HG03103 (cell line): ENCODE data around the gene LBR.

Source experiments
- ATAC-seq: cut with Tn5 transposase; IDR thresholded peaks from one replicate; pipeline ENCODE4 v1.9.1; 2021; ENCODE audit warnings: low read depth; ENCODE audit not compliant: unreplicated experiment

Gene LBR

DNA sequence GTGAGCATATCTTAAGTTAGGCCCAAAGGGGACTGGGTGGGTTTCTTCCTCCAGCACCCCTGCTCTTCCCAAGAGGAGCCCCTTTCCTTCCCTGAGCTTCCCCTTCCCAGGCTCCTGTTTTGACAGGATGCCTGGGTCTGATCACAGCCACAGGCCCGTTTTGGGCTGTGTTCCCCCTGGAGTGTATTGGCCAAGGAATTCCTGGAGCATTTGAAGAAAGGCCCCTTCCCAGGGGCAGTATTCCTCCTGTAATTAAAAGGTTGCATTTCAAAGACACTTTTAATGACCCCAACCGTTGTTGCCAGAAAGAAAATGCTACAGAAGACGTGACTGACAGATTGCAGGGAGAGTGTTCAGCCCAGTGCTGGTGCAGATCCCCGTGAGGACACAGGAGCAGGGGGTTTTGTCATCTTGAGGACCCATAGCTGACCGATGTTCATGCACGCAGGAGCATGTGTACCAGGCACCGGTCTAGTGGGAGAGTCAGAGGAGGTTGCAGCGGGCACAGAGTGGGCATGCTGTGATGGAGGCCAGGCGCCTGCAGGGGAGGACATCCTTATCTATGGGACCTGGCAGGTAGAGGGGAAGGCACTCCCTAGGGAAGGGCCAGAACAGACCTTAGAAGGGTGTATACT is 19.3 kb upstream of the LBR start:
- ATAC-seq = no peak

DNA sequence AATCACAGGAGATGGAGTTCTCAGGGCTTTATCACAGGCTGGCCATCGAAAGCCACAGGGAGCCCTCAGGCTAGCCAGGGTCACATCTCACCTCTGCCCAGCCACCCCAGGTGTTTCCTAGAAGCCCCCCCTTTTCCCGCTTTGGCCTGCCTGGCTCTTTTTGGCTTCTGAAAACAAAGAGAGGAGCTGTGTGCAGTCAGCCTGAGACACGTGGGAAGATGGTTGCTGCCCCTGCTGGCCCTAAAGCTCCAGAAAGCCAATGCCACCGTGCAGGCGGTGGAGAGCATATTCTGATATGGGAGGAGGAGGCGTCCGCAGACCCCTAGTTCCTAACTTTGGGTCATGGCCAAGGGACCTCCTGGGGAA is 18.7 kb upstream of the LBR start:
- ATAC-seq = no peak

DNA sequence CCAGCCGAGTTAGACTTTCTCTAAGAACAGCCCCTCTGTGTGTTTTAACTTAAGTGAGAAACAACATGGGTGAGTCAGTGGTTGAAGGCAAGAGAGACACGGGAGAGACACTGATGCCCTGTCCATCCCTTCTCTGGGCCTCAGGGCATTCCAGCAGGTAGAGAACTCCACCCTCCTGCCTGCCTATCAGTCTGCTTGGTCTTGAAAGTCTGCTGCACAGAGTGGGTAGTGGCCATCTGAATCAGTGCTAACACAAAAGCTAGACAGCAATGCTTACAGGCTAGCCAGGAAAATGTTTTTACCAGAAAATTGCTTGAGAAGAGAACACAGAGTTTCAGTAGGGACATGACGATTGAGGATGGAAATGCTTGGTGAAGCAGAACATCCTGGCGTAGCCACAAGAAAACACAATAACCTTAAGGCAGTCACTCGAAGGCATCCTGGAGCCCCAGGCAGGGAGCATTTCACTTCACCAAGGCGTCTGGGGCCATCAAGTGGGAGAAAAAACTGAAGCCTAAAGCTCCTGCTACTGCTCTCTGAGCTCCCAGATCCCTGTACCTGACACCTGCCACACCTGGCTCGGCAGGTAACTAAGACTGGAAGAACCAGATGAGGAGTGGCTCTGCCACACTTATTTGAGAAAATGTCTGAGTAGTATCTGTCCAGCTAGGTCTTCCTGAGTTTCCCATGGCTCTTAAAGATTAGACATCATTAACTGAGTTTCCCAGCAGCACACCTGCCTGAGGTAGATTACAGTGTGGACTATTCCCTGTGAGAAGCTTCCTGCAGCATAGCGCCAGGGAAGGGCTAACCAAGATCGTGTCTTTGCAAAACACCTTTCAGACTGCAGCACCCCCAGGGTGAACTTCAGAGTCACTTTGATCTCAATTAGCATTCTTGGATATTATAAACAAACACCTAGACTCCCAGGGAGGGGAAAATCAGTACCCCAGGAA is 18.1 kb upstream of the LBR start:
- ATAC-seq = no peak

DNA sequence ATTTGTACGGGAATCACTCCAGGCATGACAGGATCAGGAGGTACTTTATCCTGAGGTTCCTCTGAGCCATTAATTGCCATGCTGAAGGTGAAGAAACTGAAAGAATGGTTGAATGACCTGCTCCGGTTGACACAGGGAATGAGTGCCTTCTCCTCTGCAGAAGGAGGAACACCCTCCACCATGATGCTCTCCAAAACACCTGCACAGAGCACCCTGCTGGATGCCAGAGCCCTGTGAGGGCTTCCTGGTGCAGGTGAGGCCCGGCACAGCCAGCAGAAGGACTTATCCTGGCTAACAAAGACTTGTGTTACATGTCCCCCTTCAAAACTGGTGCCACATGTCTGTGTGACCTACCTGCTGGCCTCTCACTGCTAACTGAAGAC is 14.3 kb upstream of the LBR start:
- ATAC-seq = no peak

DNA sequence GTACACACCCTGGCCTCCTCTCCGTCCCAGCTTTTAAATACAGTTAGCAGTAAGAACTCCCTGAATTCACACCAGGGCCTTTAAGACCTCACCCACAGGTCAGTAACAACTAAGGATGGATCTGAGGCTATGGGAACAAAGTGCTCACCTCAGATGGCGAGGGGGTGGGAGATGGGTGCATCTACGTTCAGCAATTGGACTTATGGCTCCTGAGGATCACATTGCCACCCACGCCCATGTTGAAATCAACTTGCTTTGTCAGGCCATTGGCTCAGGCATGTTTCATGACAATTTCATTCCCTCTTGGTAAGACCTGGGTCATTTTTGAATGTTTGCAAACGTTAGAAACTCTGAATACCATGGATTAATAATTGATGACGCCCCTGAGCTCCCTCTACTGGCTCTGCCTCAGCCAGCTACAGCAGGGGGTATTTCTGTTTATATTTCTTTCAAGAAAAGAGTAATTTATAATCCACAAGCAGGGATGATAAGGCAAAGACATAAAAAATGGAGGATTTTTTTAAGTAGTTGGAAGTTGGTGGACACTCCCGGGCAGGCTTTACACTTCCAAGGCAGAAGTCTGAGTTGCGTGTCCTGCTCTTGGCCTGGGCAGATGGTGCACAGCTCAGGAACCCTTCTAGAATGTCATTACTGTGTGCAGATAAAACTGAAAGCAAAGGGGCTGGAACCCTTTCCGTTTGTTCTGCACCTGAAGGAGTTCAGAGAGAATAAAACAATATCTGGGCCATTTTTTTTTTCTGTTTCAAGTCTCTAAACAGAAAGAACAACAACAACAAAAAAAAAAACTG is 13.7 kb upstream of the LBR start:
- peak; percentile 36 for ATAC-seq

DNA sequence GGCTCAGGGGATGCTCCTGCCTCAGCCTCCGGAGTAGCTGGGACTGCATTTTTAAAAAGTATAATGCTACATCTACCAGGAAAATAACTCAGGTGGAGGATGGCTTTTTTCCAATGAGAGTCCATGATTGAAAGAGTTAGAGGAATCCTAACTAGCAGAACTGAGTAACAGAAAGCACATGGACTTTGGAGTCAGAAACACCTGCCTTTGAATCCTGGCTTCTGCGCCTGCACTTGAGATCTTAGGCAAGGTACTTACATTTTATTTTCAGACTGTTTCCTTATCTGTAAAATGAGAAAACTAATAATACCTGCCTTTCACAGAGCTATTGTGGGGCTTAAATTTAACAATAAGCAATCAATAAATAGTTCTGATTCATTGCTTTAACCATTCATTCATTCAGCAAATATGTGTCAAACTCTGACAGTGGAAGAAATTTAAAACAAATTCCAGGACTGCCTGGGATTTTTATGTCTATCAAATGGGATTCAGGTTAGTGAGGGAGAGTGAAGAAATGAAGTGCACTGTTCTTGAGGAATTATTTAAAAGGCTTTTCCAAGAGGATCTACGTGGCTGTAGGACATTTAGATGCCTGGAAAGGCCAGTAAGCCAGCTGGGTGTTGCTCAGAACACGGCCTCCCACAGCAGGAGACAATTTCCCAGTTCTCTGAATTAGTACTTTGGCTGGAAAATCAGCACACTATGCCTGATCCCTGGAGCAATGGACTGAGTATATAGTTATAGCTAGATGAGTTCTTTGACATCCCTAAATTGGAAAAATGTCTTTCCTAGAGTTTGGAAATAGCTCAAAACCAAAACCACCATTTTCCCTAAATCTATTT is 12.8 kb upstream of the LBR start:
- no peak for ATAC-seq

DNA sequence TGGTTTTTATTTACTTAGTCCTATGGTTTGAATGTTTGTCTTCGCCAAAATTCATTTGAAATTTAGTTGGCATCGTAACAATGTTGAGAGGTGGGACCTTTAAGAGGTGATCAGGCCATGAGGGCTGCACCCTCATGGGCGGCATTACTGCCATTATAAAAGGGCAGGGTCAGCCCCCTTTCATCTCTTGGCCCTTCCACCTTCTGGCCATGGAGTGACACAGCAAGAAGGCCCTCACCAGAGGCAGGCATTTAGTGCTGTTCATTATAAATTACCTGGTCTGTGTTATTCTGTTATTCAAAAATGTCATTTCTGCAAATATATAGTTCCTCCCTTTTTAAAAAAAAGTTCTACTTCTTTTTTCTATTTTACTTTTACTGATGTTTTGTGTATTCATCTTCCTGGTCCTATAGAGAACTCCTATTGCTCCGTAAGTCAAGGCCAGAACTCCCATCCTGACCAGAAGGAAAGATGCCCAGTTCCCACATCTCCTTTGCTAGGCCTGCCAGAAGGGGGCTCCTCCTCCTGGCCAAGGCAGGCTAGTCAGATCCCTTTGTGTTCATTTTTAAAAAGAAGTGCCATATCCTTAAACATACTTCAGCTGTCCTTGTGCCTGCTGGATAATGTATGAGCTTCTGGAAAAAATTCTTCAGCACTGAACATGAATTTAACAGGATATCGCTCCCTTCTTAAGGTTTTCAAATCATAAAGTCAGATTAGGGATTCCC is 10.0 kb upstream of the LBR start:
- no peak for ATAC-seq

DNA sequence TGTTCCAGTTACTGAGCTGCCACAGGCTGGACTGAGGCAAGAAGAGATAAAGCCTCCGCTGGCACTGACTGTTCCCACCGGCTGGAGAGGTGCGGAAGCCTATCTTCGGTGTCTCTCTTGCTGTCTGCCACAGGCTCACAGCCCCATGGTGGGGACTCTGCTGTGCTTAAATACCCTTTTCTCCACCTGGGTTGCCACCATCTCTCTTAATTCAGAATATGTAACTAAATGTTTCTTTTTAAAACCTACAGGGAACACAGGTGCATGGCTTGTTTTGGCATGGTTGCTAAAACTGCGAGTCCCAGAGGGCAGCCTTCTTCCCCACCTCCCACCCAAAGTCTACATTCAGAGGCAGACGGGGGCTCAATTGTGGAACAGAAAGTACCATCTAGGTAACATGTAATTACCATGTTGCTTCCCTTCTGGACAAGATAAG is 8.1 kb upstream of the LBR start:
- ATAC-seq = no peak

DNA sequence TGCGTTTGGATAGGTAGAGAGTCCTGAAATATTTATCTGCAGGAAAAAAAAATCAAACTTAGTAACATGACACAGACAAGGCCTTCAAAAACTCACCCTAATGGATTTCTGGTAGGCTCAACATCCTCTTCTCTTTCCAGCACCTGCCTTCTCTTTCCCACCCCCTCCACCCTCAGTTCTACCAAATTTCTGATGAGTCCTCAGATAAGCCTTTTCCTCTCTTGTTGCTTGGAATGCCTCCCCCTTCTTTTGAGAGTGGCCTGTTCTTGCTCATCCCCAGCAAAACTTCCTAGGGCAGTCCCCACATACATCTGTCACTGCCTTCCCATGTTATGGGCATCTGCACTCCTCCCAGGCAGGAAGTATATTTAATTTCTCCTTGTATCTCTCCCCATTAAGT is 7.6 kb upstream of the LBR start:
- no peak for ATAC-seq

DNA sequence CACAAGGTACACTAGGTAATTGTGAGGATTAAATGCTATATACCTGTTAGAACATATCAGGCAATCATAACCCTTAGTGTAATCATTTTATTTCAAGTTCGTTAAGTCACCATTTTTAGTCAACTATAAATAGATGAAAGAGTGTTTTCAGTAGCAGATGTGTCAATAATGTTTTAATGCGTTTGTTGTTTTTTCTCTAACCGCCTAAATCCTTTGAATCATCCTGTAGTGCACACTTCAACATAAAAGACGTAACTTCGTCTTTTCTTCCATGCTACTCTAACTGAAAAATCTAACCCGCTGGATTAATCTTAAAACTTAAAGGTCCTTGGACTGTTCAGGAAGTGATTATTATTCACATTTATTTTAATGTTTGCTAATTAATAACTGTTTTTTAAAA is 7.2 kb upstream of the LBR start:
- ATAC-seq = no peak

DNA sequence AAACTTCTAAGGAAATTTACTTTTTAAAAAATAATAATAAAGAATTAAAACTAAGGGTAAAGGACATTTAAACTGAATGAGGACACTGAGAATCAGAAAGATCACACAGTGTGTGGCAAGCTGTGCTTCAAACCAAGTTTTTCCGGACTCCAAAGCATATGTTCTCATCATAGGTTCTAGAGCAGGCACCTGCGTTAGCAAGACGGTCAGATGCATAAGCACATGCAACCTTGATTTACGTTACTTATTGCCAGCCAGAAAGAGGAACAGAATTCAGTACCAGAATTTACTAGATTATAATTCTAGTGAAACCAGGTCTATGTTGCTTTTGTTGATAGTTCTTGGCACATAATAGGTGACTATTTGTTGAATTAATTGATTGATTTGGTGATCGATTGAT is 6.2 kb upstream of the LBR start:
- ATAC-seq = no peak

DNA sequence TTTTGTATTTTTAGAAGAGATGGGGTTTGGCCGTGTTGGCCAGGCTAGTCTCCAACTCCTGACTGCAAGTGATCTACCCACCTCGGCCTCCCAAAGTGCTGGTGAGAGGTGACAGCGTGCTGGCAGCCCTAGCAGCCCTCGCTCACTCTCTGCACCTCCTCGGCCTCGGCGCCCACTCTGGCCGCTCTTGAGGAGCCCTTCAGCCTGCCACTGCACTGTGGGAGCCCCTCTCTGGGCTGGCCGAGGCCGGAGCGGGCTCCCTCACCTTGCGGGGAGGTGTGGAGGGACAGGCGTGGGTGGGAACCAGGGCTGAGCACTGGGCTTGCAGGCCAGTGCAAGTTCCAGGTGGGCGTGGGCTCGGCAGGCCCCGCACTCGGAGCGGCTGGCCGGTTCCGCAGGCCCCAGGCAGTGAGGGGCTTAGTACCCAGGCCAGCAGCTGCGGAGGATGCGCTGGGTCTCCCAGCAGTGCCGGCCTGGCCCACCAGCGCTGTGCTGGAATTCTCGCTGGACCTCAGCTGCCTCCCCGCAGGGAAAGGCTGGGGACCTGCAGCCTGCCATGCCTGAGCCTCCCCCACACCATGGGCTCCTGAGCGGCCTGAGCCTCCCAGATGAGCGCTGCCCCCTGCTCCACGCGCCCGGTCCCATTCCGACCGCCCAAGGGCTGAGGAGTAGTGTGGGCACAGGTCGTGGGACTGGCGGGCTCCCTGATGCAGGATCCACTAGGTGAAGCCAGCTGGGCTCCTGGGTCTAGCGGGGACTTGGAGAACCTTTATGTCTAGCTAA is 3.4 kb upstream of the LBR start:
- no peak for ATAC-seq

DNA sequence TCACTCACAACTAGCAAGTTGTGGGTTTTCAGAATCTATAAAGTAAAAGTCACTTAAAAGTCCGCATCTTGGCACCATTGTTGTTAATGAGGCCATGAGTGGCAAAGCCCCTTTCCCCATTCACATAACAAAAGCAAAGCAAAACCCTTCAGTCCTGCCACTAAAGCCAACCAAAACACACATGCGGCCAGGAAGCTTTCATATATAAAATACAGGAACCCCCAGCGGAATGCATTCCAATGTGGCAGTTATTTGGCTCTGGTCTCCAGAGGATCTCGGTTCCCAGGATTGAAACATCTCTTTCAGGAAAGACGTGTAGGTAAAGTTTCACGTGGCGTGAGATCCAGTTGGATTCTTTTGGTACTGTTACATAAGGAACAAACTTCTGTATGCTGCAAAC is 2.5 kb upstream of the LBR start:
- no peak for ATAC-seq

DNA sequence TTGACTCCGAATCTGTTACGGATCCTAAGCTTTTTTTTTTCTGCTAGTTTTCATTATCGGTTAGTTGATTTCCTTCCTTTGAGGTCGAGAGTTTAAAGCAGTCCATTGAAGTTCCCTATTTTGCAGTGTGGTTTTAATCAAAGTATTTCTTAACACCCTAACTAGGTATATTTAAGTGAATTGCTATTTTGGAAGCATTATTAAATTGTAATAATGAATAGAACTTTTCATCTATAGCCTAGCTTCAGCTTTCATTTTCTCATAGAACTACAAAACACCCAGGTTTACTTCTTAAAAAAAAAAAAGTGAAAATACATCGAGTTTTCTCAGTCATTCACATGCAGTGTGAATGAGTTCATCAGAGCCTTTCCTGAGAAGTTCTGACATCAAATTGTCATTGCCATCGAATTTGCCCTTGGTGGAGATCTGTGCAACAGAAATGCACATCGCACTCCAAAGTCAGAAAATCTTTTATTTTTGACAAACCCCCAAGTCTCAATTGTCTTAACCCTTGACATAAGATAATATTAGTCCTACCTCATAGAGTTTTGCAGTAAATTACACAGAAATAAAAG is 1.1 kb upstream of the LBR start:
- ATAC-seq = no peak

DNA sequence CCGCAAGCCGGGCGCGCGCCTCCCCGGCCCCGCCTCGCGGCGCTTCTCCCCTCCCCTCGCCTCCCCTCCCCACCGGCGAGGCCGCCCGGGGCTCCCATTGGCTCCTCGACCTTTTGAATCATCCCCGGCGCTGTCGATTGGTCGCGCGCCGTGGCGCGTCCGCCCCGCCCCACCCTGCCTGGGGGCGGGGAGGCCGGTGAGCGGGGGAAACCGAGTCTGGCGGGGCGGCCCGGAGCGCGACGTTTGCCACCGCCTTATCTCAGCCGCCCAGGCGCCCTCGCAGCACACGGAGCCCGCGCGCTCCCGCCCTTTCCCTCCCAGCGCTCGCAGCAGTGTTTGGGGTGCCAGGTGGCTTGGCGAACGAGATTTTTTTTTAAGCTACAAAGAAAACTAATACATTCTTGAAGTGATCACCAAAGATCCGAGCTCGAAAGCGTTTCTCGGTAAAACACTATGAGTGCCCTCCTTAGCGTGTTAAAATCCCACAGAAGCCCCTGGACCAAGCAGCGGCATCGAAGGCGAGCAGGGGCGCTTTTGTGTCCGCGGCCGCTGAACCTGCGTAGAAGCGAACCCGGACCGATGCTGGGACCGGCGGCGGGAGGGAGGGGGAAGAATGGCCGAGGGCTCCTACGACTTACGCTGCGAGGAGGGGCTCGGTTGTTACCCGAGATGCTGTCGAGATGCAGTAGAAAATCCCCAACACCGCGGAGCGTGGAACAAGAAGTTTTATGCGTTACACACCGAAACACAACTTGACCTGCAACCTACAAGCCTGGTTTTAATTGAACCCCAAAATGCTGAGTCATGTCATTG is 436 bp upstream of the LBR start:
- ATAC-seq = peak; percentile 86

DNA sequence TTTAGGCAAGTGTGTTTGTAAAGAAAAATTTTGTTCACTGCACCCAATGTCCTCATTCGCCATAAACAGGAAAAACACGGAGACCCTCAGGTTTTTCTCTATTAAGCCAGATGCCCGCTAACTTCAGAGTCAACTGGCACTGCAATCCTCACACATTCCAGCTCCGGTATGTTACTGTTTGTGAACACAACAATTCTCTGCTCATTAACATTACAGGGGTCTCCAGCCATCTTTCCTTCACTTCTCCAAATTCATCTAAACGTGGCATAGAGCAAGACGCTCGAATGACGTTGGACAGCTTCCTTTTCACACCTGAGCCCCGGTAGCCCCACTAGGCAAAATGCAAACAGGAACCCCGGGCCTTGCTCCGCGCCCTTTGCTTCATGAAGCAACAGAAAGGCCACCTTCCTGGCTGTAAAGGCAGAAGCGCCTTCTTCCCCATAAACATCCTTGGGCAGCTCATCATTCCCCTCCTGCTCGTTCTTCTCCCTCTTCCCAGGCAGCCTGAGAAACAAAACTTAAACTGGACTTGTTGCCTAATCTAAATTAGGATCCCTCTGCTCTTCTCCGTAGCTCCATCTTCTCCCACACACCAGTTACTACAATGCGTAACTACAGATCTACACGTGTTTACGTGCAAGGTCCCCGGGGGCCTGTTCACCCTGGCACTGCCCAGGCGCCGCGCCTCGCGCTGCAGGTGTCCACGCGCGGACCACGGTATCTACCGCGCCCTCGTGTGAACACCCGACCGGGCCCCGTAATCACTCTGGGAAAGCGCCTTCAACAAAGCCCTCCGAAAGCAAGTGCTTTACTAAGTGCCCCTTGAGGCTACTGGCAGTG is 1.2 kb downstream of the LBR start:
- ATAC-seq = no peak

DNA sequence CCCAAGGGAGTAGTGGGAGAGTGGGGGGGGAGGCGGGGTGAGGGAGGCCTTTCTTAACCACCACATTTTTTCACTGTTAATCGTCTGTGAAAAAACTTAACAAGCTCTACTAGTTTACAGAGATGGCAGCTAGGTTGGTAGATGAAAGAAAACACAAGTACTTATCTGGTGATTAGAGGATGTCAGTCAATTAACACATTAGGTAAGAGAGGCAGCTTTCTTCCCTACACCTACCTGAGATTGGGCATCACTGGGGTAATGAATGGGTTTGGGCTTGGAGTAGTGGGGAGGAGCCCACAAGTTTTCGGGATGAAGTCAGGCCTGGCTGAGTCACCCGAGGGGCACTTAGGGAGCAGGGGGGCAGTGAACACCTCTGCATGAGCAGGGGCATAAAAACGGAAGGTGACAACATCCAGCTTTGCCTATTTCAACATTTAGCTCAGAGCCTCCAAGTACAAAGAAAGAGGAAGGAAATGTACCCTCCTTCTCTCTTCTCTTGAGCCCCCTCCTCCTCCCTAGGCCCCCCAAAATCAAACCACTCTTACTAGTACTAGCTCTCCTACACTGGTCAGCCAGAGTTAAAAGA is 2.5 kb downstream of the LBR start:
- ATAC-seq = no peak
